IPS-NIHi7 (cell line): ENCODE results near the gene TCF3.

Experiments
- DNase-seq: peaks from one replicate; pipeline ENCODE4 v3.0.0; 2012; ENCODE audit warnings: mixed read lengths; ENCODE audit errors: extremely low spot score

Gene TCF3

DNA sequence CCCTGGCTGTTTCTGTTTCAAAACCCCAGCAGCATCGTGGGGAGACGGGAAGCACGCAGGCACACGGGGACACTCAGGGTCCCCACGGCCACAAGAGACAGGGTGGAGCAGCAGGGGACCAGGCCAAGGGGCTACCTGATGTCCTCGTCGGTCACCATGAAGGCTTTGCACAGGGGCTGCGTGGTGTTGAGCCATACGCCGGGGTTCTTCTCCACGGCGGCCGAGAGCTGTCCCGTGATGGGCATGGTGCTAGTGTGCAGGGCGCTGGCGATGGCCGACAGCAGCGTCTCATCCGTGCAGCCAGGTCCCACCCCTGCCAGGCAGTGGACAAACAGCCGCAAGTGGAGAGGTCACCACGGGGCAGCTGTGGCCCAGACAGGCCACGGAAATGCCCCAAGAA lies 71.5 kb downstream of the TCF3 start:
- no peak for DNase-seq

DNA sequence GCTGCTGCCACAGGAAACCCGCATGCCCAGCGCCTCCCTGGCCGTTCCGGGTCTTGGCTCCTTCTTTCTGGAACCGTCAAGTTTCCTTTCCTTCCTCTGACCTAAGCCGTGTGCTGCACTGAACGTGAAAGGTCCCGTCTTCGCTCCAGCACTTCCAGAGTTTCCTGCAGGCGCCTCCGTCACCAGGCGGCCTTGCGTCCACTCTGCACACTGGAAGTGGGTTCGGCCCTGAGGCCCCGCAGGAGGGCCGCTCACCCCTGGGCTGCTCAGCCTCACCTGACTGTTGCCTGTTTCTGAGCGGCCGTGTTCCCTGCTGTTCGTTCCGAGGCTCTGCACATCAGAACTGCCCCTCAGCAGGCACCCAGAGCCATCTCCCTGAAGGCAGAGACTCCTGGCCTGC lies 72.0 kb downstream of the TCF3 start:
- no peak for DNase-seq

DNA sequence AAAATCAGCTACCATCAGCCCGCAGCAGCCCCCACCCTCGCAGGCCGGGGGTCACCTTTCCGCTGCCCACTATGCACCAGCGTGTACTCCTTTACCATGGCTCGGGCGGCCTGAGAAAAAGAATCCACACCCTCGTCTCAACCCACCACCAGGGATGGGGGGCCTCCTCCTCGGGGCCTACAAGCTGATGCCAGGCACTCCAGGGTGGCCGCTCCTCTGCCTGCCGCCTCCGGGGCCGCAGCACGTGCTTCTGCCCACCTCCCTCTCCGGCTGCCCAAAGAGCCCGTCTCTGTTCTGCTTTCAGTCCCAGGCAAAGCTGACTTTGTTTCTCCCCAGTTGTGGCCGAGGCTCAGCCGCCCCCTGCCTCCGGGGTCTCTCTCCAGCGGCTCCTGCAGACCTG lies 73.2 kb downstream of the TCF3 start:
- DNase-seq: no peak

DNA sequence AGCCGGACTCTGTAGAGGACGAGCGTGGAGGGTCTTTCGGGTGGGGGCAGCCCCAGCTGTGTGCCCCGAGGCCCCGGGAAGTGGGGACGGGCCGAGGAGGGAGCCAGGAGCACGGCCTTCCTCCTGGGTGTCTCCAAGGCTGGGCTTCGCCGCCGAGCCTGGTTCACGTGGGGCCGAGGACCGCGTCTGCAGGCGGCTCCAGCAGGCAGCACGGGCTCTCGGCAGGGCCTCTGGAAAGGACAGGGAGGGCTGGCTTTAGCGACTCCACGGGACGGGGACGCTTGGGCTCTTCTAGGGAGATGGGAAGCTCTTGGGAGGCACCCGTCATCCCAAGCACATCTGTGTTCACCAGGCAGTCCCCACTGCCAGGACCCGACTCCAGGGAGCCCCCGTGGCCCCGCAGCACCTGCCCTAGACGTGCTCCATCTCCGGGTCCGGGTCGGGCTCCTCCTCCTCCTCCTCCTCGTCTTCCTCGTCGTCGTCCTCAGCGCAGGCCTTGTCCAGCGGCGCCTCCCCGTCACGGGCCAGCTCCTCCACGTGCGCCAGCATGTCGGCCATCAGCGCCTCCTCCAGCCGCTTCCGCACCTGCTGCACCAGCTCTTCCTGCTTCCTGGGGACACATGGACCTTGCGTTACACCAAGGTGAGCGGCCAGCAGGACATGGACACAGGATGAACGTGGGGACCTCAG lies 74.3 kb downstream of the TCF3 start:
- DNase-seq: no peak

DNA sequence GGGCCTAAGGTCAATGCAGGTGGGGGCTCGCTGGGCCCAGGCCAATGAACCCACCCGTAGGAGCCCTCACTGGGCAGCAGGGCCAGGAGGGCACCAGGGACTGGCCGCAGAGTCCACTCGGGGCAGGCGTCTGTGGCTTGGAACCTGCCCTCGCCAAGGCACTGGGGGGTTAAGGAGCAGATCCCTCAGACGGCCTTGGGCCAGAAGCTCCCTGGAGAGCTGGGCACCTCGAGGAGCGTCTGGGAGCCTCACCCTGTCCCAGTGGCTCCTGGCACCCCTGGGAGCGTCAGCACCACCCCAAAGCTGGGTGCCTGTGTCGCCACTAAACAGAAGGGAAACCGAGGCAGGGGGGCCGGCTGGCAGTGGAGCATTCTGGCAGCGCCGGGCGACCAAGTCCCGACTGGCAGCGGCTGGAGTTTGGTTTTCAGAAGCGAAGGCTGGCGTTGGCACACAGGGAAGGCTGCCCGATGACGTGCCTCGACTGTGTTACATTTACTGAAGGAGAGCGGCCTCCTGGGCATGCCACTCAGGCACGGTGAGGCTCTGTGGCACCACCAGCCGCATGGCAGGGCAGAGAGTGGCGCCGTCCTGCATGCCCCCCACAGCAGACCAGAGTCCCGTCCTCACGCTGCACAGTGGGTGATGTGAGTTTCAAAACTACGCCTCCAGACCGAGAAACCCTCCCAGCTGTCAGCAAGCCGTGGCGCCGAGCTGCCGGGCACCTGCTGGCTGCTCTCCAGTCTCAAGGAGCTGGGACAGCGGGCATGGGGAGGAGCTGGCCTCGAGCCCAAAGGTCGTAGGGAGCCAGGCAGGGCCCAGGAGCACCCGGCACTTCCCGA lies 75.1 kb downstream of the TCF3 start:
- no peak for DNase-seq

DNA sequence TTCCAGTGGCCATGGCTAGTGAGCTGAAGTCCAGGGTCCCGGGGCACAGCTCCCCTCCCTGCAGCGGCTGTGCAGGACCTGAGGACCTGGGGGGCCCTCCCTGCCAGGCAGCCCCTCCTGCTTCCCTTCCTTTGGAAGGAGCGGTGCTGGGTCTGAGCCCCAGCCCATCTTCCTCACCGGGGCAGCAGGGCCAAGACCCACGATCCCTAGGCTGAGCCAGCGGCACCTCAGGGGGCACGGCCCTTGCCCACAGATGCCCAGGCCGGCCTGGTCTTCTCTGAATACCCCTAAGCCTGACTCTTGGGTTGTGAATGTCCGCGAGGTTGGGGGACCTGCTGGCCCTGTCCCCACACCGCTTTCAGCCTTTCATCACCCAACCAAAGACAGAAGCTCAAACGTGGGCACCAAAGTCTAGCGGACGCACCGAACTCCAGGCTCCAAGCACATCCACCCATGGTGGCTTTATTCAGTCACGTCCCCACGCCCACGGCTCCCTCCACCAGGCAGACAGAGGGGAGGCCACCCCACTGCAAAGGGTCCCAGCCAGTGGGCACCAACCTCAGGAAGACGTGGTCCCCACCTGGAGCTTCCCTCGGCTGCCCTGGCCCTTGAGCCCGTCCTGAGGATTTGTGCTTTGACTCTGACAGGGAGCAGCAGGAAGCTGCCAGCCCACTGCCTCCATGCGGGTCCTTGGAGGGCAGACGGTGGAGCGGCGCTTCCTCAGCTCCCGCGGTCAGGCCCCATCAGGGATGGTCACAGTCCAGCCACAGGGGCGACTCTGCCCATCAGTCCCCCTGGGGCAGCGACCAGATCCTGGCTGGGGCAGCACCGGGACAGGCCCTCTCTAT lies 75.9 kb downstream of the TCF3 start:
- no peak for DNase-seq

DNA sequence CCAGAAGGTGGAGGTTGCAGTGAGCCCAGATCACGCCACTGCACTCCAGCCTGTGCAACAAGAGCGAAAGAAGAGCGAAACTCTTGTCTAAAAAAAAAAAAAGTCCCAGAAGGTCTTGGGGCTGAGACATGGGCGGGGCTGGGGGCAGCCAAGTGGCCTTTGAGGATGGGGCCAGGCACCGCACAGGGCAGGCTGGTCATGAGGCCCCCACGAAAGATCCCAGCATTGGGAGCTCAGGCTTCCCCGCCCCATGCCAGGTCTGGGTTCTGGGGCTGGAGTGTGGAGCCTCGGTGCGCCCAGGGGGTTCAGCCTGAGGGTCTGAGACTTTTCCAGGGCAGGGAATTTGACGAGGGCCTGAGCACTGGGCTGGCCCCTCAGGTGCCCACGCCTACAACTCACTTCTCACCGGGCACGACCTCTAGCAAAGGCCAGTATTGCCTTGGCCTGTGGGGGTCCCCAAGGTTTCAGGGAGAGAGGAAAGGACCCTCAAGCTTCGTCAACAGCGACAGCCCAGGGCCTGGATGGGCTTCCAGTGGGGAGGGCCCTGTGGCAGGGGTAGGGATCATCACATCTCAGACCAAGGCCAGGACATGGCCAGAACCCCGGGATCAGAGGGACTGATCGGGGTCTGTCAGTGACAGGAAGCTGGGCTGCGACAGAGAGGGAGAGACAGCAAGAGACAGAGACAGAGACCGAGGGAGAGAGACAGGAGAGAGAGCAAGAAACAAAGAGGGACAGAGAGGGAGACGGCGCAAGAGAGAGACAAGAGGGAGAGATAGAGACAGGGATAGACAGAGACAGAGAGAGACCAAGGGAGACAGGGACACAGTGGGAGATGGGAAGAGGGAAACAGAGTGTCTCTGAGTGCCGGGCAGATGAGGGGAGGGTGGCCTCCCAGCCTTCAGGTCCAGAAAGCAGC lies 76.8 kb downstream of the TCF3 start:
- DNase-seq: no peak

DNA sequence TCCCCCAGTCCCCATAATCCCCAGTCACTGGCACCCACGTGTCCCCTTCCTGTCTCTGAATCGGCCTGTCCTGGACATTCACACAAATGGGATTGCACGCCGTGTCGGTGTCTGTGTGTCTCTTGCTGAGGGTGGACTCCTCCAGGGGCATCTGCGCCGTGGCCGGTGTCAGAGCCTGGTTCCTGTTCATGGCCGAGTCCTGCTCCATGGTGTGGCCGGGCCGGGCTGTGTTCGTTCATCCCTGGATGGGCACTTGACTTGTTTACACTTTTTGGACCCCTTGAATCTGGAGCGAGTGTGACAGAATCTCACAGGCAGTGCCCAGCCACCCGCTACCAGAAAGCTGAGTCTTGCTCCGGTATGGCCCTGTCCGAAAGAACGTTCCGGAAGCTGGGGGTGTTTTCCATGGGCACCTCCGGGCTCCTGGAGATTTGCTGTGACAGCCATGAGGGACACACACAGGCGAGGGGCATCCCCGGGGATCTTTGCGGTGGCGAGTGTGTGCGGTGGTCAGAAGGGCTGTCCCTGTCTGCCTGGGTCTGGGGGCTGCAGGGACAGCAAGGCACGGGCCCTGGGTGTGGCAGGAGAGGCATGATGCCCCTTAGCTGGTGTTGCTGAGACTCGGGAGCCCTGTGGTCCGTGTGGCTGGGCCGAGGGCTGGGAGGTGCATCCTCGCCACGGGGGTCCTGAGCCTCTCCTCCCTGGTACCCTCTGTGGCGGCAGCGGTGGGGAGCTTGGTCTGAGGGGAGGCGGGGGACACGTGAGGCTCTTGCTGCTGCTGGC lies 77.9 kb downstream of the TCF3 start:
- DNase-seq: no peak

DNA sequence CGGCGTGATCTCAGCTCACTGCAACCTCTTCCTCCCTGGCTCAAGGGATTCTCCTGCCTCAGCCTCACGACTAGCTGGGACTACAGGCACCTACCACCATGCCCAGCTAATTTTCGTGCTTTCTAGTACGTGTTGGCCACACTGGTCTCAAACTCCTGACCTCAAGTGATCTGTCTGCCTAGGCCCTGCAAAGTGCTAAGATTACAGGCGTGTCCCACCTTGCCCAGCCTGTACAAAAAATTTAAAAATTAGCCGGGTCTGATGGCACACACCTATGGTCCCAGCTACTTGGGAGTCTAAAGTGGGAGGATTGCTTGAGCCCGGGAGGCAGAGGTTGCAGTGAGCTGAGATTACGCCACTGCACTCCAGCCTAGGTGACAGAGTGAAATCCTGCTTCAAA lies 79.6 kb downstream of the TCF3 start:
- no peak for DNase-seq

DNA sequence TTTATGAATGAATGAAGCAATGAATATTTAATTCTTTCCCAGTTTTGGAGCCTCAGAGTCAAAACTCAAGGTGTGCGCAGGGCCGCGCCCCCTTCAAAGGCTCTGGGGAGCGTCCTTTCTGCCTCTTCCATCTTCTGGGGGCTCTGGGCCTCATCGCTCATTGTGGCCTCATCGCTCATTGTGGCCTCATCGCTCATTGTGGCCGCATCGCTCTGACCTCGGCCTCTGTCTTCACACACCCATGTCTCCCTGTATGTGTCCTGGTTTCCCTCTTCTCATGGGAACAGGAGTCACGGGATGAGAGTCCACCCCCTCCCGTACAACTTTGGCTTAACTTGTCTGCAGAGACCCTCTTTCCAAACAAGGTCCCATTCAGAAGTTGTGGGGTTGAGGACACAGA lies 81.1 kb downstream of the TCF3 start:
- DNase-seq: no peak

DNA sequence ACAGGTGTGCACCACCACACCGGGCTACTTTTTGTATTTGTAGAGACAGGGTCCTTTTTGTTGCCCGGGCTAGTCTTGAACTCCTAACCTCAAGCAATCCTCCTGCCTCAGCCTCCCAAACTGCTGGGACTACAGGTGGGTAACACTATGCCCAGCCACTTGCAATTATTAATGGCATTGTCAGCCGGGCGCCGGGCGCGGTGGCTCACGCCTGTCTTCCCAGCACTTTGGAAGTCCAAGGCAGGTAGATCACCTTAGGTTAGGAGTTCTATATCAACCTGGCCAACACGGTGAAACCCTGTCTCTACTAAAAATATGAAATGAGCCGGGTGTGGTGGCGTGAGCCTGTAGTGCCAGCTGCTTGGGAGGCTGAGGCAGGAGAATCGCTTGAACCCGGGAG lies 81.6 kb downstream of the TCF3 start:
- DNase-seq: no peak

DNA sequence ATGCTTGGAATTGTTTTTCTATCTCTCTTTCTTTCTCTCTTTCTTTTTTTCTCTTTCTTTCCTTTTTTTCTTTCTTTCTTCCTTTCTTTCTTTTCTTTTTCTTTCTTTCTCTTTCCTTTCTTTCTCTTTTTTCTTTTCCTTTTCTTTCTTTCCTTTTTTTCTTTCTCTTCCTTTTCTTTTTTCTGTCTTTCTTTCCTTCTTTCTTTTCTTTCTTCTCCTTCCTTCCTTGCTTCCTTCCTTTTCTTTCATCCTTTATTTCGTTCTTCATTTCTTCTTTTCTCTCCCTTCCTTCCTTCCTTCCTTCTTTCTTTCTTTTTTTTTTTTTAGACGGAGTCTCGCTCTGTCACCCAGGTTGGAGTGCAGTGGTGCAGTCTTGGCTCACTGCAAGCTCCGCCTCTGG lies 82.4 kb downstream of the TCF3 start:
- DNase-seq: no peak

DNA sequence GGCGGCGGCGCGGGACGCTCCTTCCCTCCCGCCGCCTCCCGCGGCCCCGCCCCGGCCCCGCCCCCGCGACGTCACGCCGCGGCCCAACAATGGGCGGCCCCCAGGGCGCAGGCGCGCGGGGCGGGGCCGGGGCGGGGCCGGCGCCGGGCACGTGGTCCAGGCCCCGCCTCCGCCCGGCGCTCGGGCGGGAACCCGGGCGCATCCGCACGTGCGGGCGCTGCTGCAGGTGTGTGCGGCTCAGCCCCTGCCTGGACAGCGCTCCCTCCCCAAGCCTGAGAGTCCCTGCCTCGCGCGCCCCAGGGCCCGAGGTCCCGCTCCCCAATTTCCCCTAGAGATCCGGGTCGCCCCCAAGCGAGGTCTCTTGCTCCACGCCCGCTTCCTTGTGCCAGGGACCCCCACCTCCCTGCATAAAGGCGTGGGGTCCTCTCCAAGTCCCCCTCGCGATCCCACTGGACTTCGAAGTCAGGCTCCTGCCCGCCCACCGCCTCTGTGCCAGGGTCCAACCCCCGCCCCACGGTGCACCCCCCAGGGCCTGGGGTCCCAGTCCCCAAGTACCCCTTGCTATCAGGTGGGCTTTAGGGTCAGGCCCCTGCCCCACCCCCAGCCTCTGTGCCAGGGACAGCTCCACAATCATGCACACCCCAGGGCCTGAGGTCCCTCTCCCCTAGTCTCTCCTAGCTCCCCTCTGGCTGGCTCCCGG lies 83.9 kb downstream of the TCF3 start, which contains the start of gene MEX3D:
Gene MEX3D, minus strand, starts transcription at position 6 of the 700 bp plus-strand sequence. CDS start 267 bp downstream, outside the sequence.
- peak; percentile 96 for DNase-seq

DNA sequence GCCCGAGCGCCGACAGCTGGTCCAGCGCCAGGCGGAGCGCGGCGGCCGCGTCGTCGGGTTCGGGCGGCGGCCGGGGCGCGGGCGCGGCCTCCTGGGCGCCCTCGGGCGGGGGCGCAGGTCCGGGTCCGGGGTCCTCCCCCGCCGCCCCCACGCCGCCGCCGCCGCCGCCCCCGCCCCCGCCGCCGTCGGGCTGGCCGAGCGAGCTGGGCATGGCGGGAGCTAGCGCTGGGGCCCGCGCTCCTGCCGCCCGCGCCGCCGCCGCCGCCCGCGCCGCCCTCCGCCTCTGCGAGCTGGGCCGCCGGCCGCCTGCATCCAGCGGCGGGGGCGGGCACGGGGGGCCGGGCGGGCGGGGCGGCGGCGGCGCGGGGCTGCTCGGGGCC lies 84.6 kb downstream of the TCF3 start:
- no peak for DNase-seq

DNA sequence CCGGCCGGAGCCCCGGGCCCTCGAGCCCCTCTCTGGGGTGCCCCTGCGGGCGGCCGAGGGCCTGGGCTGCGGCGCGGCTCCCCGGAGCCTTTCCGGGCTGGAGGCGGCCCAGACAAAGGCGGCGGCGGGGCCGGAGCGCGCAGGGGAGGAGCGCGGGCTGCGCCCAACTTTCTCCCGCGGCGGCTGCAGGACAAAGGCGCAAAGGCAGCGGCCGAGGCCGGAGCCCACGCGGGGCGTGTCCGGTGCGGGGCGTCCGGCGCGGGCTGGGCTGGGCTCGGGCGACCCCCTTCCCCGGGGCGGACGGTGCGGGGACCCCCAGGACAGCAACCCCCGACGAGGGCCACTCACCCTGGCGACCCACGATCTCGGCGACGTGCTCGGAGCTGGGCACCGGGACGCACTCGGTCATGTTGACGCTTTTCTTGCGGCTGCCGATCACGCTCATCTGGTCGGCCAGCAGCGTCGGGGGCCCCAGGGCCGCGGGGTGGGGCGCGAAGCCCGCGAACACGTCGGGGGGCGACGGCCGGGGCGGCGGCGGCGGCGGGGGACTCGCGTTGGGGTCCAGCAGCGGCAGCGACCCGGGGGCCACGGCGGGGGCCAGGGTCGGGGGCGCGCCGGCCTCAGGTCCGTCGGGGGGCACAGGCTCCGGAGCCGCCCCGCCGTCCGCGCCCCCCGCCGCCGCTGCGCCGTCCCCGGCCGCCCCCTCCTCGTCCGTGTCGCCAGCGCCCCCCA lies 85.1 kb downstream of the TCF3 start:
- no peak for DNase-seq

DNA sequence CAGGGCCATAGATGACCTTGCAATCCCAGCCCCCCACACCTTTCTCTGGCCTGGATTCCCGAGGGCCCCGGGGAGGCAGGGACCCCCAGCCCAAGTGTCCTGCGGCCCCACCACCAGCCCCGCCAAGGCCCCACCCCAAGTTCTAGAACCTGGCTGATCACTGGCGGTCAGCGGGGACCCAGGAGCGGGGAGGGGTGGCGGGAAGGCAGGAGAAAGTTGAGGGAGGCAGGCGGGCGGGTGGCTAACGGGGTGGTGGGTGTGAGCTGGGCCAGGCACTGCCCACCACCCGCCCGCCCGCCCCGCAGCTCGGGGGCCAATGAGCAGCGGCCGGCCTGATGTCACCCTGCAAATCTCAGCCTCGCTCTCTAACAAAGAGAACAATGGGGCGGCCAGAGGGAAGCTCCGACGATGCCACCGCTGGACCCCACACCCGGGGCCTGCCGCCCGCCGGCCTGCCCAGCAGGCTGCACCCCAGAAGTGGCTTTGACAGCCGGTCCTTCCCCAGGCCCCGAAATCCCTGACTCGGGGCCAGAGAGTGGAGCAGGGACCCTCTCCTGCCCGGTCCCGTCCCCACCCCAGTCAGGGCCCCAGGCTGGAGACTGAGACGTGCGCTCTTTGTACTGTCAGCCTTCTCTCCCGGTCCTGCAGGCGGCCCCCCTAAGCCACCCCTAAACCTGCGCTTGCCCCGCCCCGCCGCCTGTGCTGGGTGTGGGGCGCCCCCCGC lies 85.9 kb downstream of the TCF3 start:
- peak; percentile 95 for DNase-seq

DNA sequence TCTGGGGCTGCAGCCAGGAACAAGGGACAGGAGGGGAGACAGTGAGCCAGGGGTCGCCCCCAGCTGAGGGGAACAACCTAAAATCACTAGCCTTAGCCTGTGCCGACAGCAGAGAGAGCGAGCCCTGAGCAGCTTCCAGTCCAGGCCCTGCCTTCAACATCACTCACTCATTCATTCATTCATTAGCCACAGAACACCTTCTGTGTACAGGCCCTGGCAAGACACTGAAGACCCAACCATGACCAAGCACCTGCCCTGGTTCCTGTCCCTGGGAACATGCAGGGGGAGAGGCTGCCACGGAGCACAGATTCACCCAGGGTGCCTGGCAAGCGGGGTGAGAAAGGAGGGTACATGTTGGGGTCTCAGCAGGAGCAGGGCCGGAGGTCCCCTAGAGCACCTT lies 89.2 kb downstream of the TCF3 start:
- DNase-seq: no peak

DNA sequence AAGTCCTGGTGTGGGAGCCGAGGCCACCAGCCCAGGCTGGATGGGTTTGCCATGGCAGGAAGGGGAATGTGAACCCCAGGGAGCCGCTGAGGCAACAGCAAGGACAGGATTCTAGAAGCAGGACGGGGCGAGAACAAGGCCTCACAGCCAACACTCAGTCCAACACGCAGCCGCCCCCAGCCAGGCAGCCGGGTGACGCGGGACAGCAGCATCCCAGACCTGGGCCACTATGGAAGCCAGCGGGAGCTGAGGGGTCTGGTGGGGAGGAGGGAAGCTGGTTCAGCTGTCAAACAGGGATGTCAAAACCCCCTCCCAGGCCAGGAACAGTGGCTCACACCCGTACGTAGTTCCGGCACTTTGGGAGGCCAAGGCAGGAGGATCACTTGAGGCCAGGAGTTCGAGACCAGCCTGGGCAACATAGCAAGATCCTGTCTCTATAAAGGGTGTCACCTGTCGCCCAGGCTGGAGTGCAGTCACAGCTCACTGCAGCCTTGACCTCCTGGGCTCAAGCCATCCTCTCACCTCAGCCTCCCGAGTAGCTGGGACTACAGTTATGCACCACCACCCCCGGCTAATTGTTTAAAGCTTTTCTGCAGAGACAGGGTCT lies 91.1 kb downstream of the TCF3 start:
- DNase-seq: no peak
